Measurements from ENCODE around the gene KCND3. TPM values are rescaled to one million over a fixed set of nuclear protein-coding genes. Genes with fewer than 3 reads are reported as not detected.

Gene KCND3
- polyA plus RNA-seq, 1 donor (not counting 4 experiments of a cell fraction or from before 2014, with no cell fraction given) = 0.21 TPM

DNA sequence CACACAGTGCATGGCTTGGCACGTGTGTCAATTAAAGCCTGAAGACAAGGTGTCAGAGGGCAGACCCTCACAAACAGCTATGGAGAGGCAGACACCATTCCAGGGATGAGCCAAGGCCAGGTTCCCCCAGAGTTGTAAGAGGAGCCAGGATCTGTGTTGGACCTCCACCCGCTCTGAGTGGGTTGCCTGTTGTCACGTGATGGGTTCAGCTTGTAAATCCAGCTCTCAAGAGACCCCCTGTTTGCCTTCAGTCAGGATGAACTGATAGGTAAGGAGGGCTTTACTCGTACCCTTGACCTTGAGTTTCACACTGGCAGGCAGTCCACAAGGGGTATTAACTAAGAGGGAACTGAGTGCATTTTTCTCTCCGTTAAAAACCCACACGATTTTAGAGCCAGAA lies 27.7 kb upstream of the KCND3 start:
- H2AFZ ChIP-seq (ENCODE audit: control insufficient read depth, low read length) = no peak overlapping the region
- no peak for FAIRE-seq

DNA sequence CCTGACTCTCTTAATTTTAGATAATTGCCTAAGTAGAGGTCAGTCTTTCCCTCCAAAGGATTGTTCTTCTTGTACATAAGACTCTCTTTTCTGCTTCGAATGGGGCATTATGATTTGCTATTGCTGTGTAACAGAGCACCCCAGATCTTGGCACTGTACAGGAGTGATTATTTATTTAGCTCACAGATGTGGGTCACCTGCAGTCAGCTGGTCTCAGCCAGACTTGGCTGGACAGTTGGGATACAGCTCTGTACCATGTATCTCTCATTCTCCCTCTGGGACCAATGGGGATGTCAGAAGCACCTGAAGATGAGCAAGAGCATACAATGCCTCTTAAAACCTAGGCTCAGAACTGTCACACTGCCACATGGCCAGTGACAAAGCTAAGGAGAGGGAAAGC lies 23.4 kb upstream of the KCND3 start:
- Histone ChIP-seq H3K79me2 (ENCODE audit: control insufficient read depth, insufficient read depth, low read length) (no peaks in the 10 kb centered on the region), H3K9me1 (ENCODE audit: control insufficient read depth, extremely low read depth, insufficient read depth, low read length) (no peaks in the 10 kb centered on the region), H3K27me3 (ENCODE audit: control insufficient read depth, extremely low read depth, insufficient read depth, low read length) (no peaks in the 10 kb centered on the region), H3K9ac (ENCODE audit: control insufficient read depth, extremely low read depth, insufficient read depth, low read length) (no peak overlapping the region), H2AFZ (ENCODE audit: control insufficient read depth, low read length) (no peak overlapping the region), H4K20me1 (ENCODE audit: control insufficient read depth, extremely low read depth, insufficient read depth, low read length) (no peaks in the 10 kb centered on the region), H3K9me3 (ENCODE audit: control insufficient read depth, low read depth, low read length) (no peaks in the 10 kb centered on the region), H3K4me2 (ENCODE audit: control insufficient read depth, extremely low read depth, insufficient read depth, low read depth, low read length) (no peak overlapping the region), H3K4me3 (ENCODE audit: control insufficient read depth in 2 of 3, extremely low read depth in 1 of 3, insufficient read depth in 2 of 3, low read depth in 1 of 3, low read length in 3 of 3) (no peak overlapping the region), H3K36me3 (ENCODE audit: control insufficient read depth in 2 of 2, extremely low read depth in 1 of 2, insufficient read depth in 2 of 2, low read length in 2 of 2) (no peaks in the 10 kb centered on the region), H3K27ac (ENCODE audit: control insufficient read depth, insufficient read depth, low read length) (no peak overlapping the region), H3K4me1 (ENCODE audit: control insufficient read depth, extremely low read depth, insufficient read depth, low read length) (no peaks in the 10 kb centered on the region)
- no peak for DNase-seq (ENCODE audit: low read depth, low spot score)
- dilution Hi-C loops (cut with MboI; ENCODE audit: extremely low pct_ligation_motif_present, low sequenced_read_pairs) = no loop called here
- no peak for FAIRE-seq
- no peak for TF ChIP-seq EZH2 (IDR thresholded peaks at IDR 0.05; ENCODE audit: low read length)
- TF ChIP-seq, protein P1, sequence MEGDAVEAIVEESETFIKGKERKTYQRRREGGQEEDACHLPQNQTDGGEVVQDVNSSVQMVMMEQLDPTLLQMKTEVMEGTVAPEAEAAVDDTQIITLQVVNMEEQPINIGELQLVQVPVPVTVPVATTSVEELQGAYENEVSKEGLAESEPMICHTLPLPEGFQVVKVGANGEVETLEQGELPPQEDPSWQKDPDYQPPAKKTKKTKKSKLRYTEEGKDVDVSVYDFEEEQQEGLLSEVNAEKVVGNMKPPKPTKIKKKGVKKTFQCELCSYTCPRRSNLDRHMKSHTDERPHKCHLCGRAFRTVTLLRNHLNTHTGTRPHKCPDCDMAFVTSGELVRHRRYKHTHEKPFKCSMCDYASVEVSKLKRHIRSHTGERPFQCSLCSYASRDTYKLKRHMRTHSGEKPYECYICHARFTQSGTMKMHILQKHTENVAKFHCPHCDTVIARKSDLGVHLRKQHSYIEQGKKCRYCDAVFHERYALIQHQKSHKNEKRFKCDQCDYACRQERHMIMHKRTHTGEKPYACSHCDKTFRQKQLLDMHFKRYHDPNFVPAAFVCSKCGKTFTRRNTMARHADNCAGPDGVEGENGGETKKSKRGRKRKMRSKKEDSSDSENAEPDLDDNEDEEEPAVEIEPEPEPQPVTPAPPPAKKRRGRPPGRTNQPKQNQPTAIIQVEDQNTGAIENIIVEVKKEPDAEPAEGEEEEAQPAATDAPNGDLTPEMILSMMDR (optimal IDR thresholded peaks at IDR 0.05 in 1 of 3, IDR thresholded peaks at IDR 0.05 in 1 of 3, conservative IDR thresholded peaks at IDR 0.05 in 1 of 3; ENCODE audit: extremely low read depth in 1 of 3, insufficient read depth in 2 of 3, low read length in 3 of 3) = no peak

More for the DNA sequence above, 27.7 kb upstream of the KCND3 start:
- H3K9ac ChIP-seq (ENCODE audit: control insufficient read depth, extremely low read depth, insufficient read depth, low read length) = no peak overlapping the region
- H3K4me2 ChIP-seq (ENCODE audit: control insufficient read depth, extremely low read depth, insufficient read depth, low read depth, low read length) = no peak overlapping the region
- dilution Hi-C loops (cut with MboI; ENCODE audit: extremely low pct_ligation_motif_present, low sequenced_read_pairs) = no loop called here
- H3K4me3 ChIP-seq (ENCODE audit: control insufficient read depth in 2 of 3, extremely low read depth in 1 of 3, insufficient read depth in 2 of 3, low read depth in 1 of 3, low read length in 3 of 3) = no peak overlapping the region
- no peaks in the 10 kb centered on the region for H3K36me3 ChIP-seq (ENCODE audit: control insufficient read depth in 2 of 2, extremely low read depth in 1 of 2, insufficient read depth in 2 of 2, low read length in 2 of 2)
- no peak overlapping the region for H3K27ac ChIP-seq (ENCODE audit: control insufficient read depth, insufficient read depth, low read length)
- H3K9me1 ChIP-seq (ENCODE audit: control insufficient read depth, extremely low read depth, insufficient read depth, low read length) = no peaks in the 10 kb centered on the region
- H3K9me3 ChIP-seq (ENCODE audit: control insufficient read depth, low read depth, low read length) = no peaks in the 10 kb centered on the region
- no peak for DNase-seq (ENCODE audit: low read depth, low spot score)
- H3K79me2 ChIP-seq (ENCODE audit: control insufficient read depth, insufficient read depth, low read length) = no peaks in the 10 kb centered on the region
- no peaks in the 10 kb centered on the region for H3K4me1 ChIP-seq (ENCODE audit: control insufficient read depth, extremely low read depth, insufficient read depth, low read length)
- TF ChIP-seq EZH2 (IDR thresholded peaks at IDR 0.05; ENCODE audit: low read length) = no peak
- TF ChIP-seq, protein P1 (optimal IDR thresholded peaks at IDR 0.05 in 1 of 3, IDR thresholded peaks at IDR 0.05 in 1 of 3, conservative IDR thresholded peaks at IDR 0.05 in 1 of 3; ENCODE audit: extremely low read depth in 1 of 3, insufficient read depth in 2 of 3, low read length in 3 of 3) = no peak
- H4K20me1 ChIP-seq (ENCODE audit: control insufficient read depth, extremely low read depth, insufficient read depth, low read length) = no peaks in the 10 kb centered on the region
- peaks cover 2% of the 10 kb centered on the region for H3K27me3 ChIP-seq (ENCODE audit: control insufficient read depth, extremely low read depth, insufficient read depth, low read length)

Measured in keratinocyte (primary cell).